MV-4-11 (cell line): ENCODE results near the gene STON1.
A peak's percentile ranks its signal among the peaks of the same experiment; 100 is the strongest.
"Not testable (repeated sequence)": the region's sequence is repeated elsewhere in the genome, so short reads cannot be mapped to it uniquely, and the experiment has no call there.

Experiments used
- DNase-seq: peaks from one replicate; lab custom pipeline; 2025; lab: John Stamatoyannopoulos, UW

The STON1 gene

GRCh38 chr2:48574353-48575287, 44.7 kb downstream of the STON1 start:
- DNase-seq, result peak; percentile 90

GRCh38 chr2:48578313-48578712, 48.4 kb downstream of the STON1 start:
- DNase-seq, result peak; percentile 81

GRCh38 chr2:48583961-48584360, 54.0 kb downstream of the STON1 start:
- no peak for DNase-seq

GRCh38 chr2:48584551-48584950, 54.6 kb downstream of the STON1 start:
- no peak for DNase-seq

GRCh38 chr2:48586433-48586832, 56.5 kb downstream of the STON1 start:
- DNase-seq, result no peak

- no peak for DNase-seq
These were observed 57.6 kb downstream of the STON1 start for GRCh38 chr2:48587560-48587959.

- no peak for DNase-seq
These were observed 58.0 kb downstream of the STON1 start for GRCh38 chr2:48587961-48588360.

GRCh38 chr2:48588745-48589144, 58.8 kb downstream of the STON1 start:
- DNase-seq, result no peak

- peak; percentile 23 for DNase-seq
These were observed 59.3 kb downstream of the STON1 start for GRCh38 chr2:48589170-48589767.

GRCh38 chr2:48590017-48590416, 60.1 kb downstream of the STON1 start:
- no peak for DNase-seq

GRCh38 chr2:48592067-48592466, 62.1 kb downstream of the STON1 start:
- DNase-seq, result no peak

GRCh38 chr2:48596751-48597150, 66.8 kb downstream of the STON1 start:
- DNase-seq, result not testable (repeated sequence)

- no peak for DNase-seq
These were observed 67.5 kb downstream of the STON1 start for GRCh38 chr2:48597492-48597891.

- peak; percentile 31 for DNase-seq
These were observed 70.4 kb downstream of the STON1 start for GRCh38 chr2:48600204-48600813.

GRCh38 chr2:48600917-48601316, 71.0 kb downstream of the STON1 start:
- DNase-seq, result no peak

GRCh38 chr2:48601349-48601748, 71.4 kb downstream of the STON1 start:
- DNase-seq, result no peak

GRCh38 chr2:48605482-48606175, 75.7 kb downstream of the STON1 start:
- DNase-seq, result peak; percentile 28

GRCh38 chr2:48607307-48608014, 77.5 kb downstream of the STON1 start:
- peak; percentile 1 for DNase-seq

- no peak for DNase-seq
These were observed 83.3 kb downstream of the STON1 start for GRCh38 chr2:48613211-48613610.

GRCh38 chr2:48614581-48614980, 84.6 kb downstream of the STON1 start:
- DNase-seq, result not testable (repeated sequence)

- no peak for DNase-seq
These were observed 87.7 kb downstream of the STON1 start, which contains the start of gene GTF2A1L for GRCh38 chr2:48617618-48618017. GTF2A1L (plus strand) TSS chr2:48617856; CDS start chr2:48617875, 19 bp downstream.

GRCh38 chr2:48619526-48619925, 89.6 kb downstream of the STON1 start:
- no peak for DNase-seq
